Kasumi-1 (cell line): ENCODE measurements around the gene AGPAT1.
A peak's percentile ranks its signal among the peaks of the same experiment; 100 is the strongest.
"Not testable (repeated sequence)": the region's sequence is repeated elsewhere in the genome, so short reads cannot be mapped to it uniquely, and the experiment has no call there.

Experiments
- DNase-seq, 2 experiments: peaks; one replicate each; lab custom pipeline; 2025; lab: John Stamatoyannopoulos, UW

Gene AGPAT1

GRCh38 chr6:32148289-32149091, 27.4 kb downstream of the AGPAT1 start:
- DNase-seq, result no peak

- no peak for DNase-seq
These were observed 28.3 kb downstream of the AGPAT1 start for GRCh38 chr6:32147401-32148132.

GRCh38 chr6:32146687-32147086, 29.2 kb downstream of the AGPAT1 start:
- no peak for DNase-seq

GRCh38 chr6:32146287-32146686, 29.6 kb downstream of the AGPAT1 start:
- no peak for DNase-seq

GRCh38 chr6:32144238-32144637, 31.6 kb downstream of the AGPAT1 start:
- DNase-seq, result not testable (repeated sequence)

GRCh38 chr6:32140420-32141046, 35.4 kb downstream of the AGPAT1 start:
- no peak for DNase-seq

- DNase-seq, result no peak
These were observed 36.3 kb downstream of the AGPAT1 start for GRCh38 chr6:32139590-32139989.

- no peak for DNase-seq
These were observed 38.4 kb downstream of the AGPAT1 start for GRCh38 chr6:32137454-32137853.

- no peak for DNase-seq
These were observed 42.1 kb downstream of the AGPAT1 start for GRCh38 chr6:32133786-32134185.

GRCh38 chr6:32132110-32132509, 43.8 kb downstream of the AGPAT1 start:
- no peak for DNase-seq

GRCh38 chr6:32131439-32131948, 44.4 kb downstream of the AGPAT1 start:
- no peak for DNase-seq

- no peak for DNase-seq
These were observed 46.4 kb downstream of the AGPAT1 start for GRCh38 chr6:32129297-32130088.

- no peak for DNase-seq
These were observed 47.1 kb downstream of the AGPAT1 start for GRCh38 chr6:32128751-32129296.

GRCh38 chr6:32127717-32128592, 47.9 kb downstream of the AGPAT1 start, which contains the start of gene ATF6B:
TSS of gene ATF6B (minus strand) at chr6:32128246. CDS start at chr6:32128207, 39 bp downstream.
- DNase-seq, result peak; percentile 99

GRCh38 chr6:32127409-32127716, 48.5 kb downstream of the AGPAT1 start:
- no peak for DNase-seq

GRCh38 chr6:32126880-32127279, 49.0 kb downstream of the AGPAT1 start:
- DNase-seq, result no peak

- DNase-seq, result no peak
These were observed 52.2 kb downstream of the AGPAT1 start for GRCh38 chr6:32123681-32124080.

GRCh38 chr6:32120573-32121059, 55.3 kb downstream of the AGPAT1 start:
- DNase-seq, result no peak

GRCh38 chr6:32118782-32119628, 56.9 kb downstream of the AGPAT1 start:
- DNase-seq, result peak; percentile 83 to 88
